ENCODE data around the gene TOP2A.
A peak's percentile ranks its signal among the peaks of the same experiment; 100 is the strongest.
"Not testable (repeated sequence)": the region's sequence is repeated elsewhere in the genome, so short reads cannot be mapped to it uniquely, and the experiment has no call there.

Gene TOP2A

DNA sequence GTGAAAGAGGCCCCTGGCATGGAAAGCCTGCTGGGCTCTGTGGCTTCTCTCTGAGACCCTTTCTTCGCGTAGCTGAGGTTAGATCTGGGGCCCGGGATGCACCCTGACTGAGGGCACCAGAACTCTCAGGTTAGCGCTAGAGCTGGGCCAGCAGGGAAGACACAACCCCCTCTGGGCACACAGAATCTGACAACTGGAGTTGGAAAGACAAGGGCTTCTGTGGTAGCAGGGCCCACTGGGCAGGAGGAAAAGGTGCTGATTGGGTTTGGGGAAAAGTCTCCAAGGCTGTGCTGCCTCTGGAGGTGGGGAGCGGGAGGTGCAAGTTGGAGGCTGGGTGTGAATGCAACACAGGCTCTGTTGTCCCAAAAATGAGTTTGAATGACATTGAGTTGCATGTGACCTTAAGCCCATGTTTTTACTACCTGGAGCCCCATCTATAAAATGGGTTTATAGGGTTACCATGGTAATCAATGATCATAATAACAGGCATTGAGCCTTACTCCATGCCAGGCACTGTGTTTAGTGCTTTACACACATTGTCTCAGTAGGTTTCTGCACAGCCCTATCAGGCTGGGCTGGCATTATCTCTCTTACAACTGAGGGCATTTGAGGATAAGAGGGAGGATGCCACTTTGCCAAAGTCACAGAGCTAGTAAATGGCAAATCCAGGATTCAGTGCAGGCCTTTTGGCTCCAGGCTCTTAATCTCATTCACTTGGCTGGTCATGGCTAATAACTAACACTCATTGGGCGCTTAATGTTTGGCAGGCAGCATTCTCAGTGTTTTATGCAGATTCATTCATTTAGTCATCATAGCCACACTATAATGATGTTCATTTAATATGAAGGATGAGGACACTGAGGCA lies 16.1 kb upstream of the TOP2A start:
- DNase-seq: peak in 1 of 10 donors; percentile 82
- intact Hi-C loops (cut with DNase I): no loop called here

DNA sequence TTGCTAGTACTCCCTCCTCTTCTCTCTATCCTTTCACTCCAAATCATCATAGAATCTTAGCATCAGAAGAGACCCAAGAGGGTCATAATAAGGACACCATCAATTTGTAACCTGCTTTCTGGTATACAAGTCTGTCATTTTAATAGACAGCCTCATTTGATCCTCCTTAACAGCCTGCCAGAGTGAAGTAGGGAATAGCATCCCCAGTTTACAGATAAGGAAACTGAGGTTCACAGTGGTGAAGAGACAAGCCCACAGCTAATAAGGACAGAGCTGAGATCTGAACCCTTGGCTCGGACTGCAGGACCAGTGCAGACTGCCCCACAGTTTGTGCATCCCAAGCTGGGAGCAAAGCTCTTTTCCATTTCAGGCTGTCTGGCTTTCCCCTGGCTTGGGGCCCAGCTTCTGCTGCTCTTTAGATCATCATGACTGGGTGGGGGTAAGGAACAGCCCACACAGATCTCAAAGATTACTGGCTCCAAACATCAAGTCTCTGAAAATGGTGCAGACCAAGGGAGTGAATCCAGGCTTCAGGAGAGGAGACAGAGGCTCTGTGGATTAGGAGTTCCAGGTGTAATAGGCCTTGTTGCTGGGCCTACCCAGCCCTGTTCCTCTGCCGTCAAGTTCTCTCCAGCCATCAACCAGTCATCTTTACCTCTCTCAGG lies 15.3 kb upstream of the TOP2A start:
- intact Hi-C loops (cut with DNase I): no loop called here
- DNase-seq: peak in 1 of 10 donors; percentile 77

DNA sequence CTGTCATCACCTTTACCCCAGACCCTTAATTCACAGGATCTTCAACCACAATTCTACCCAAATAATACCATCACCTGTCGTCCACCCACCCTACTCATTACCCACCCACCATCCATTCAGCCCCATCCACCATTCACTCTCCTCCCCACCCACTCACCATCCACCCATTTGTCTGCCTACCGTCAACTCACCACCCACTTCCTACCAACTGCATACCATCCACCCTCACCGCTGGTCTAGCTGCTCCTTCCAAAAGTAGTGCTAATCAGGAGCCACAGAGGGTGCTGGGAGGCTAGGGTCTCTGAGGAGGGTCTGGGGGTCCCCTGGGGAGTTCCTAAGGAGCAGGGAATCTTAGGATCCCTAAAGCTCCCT lies 13.5 kb upstream of the TOP2A start:
- intact Hi-C loops (cut with DNase I): no loop called here
- no peak for DNase-seq

DNA sequence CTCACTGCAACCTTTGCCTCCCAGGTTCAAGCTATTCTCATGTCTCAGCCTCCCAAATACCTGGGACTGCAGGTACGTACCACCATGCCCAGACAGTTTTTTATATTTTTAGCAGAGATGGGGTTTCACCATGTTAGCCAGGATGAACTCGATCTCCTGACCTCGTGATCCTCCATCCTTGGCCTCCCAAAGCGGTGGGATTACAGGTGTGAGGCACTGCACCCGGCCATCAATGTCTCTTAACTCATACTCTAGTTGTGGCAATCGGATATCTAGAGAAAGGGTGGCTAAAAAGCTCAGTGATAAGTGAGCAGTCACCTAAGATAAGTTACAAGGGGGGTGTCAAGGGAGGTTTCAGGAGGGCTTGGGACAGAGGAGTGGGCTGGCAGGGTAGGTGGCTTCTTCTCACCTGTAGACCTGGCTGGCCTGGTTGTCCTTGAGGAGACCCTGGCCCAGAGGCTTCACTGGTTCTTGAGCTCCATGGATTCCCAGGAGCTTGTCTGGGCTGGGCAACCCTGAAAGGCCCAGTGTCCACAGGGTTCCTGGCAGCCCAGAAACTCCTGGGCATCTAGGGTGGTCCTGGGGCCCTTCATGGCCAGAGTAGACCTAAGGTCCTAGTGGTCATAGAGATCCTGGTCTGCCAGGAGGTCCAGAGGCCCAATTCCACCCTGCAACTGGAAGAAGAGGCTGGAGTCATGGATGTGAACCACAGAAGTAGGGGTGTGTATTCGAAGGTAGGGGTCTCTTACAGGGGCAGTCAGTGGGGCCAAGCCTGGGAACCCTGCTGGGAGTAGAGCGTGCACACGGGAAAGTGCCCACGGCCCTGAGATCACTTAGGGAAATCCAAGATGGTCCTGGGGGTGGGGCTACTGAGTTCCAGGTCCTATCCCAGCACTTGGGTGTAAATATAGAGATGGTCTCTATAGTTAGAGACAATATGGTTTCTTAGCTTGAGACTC lies 12.9 kb upstream of the TOP2A start:
- intact Hi-C loops (cut with DNase I): no loop called here
- peak in 1 of 10 donors; percentile 43 for DNase-seq

DNA sequence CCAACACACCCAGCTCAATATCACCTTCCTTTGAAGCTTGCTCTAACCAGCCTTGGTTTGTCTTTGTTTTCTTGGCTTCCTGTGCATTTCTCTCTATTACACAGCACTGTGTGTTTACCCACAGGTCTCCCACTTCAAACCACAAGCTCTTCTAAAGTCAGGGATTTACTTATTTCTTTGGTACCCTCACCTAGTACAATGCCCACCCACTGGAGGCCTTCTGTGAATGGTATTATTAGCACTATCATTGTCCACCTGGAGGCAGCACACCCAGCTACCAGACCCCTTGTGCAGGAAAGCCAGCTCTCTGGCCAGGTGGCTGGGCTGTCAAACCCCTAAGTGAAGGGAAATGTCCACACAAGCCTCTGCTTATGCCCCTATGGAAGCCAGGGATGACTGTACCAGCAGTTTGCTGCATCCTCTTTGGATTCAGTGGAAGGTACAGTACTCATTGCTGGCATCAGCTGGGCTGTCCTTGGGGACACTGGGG lies 9.4 kb upstream of the TOP2A start:
- intact Hi-C loops (cut with DNase I): no loop called here
- no peak for DNase-seq

DNA sequence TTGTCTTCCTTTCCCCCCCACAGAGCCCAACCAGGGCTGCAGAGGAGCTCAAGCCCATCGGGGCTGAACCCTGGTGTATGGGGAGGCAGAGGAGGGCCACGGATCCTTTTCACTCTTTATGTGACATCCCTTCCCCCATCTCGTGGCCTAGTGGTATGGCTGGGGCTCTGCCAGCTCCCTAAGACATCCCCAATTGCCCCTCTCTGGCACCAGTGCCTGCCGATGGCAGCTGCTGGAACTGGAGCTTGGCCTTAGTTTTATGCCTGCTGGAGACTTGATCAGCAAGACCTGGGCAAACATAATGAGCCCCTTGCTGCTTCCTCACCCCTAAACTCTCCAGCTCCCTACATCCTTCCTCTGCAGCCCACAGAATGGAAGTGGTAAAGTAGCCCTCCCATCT lies 8.0 kb upstream of the TOP2A start:
- intact Hi-C loops (cut with DNase I): no loop called here
- DNase-seq: peak in 1 of 10 donors; percentile 61

DNA sequence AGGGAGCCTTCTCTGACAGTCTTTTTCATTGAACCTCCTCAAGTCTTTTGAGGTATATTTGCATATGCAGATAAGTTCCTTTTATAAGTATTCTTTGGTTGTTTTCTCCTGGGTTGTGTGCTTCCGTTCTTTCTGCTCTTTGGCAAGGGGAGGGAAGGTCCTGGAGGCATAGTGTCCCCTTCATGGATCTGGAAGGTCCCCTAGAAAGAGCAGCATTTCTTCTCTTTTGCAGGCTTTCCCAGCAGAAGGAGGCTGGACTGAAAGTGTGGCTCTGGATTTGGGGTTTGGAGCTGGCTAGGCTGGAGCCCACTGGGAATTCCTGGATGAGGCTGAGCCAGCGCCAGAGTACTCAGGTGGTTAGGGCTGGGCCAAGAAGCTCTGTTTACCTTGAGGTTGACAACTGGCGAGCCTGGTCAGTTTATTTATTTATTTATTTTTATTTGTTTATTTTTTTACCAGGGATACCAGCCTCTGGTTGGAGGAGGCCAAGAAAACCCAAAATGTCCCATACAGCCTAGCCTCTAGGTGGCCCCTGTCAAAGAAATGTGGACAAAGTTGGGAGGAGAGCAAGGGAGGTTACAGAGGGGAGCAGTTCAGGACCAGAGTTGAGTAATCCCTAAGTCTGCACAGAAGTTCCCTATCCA lies 5.4 kb upstream of the TOP2A start:
- intact Hi-C loops (cut with DNase I): no loop called here
- peak in 1 of 10 donors; percentile 43 for DNase-seq

DNA sequence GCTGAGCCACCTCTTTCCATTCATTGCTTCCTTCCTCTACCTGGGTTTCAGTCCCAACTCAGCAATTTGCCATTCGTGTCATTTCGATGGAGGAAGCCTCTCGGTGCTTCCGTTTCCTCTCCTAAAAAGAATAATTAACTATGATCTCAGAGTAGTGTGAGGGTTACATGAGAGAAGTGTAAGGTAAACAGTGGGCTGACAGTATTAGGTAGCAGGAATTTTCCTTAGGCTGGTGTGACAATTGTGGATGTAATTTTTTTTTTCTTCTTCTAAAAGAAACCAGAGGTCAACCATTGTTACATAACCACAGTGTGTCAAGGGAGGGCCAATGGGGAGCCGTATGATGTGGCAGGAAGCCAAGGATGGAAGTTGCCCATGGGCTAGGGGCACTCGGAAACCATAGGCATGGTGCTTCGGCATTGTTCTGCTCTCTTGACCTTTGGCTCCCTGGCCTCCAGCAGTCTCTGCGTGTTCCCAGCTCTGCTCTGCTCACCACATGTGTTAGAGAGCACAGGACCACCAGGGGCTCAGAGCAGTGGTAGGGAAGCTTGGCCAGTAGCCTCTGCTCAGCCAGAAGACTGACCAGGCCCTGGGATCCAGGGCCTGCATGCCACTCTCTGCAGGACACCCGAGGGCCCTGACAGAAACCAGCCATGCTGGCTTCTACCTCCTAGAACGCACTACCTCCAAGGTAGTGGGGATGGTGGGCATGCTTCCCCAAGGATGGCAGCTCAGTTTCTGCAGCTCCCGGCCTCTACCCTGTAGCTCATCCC lies 2.0 kb upstream of the TOP2A start:
- intact Hi-C loops (cut with DNase I): loop anchor here (10.0 kb wide), 1 partner anchor 115 kb away; the partner anchor contains the start of gene RARA
- DNase-seq: peak in 1 of 10 donors; percentile 32

DNA sequence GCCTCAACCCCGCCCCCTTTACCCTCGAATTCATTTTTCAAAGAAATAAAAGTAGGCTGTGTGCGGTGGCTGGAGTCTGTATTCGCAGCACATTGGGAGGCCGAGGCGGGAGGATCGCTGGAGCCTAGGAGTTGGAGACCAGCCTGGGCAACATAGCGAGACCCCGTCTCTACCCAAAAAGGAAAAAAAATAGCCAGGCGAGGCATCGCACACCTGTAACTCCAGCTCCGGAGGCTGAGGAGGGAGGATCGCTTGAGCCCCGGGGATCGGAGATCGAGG lies 671 bp upstream of the TOP2A start:
- intact Hi-C loops (cut with DNase I): loop anchor here (10.0 kb wide), 1 partner anchor 114 kb away; the partner anchor contains the start of gene RARA
- DNase-seq: peak in 3 of 10 donors; percentile 15 to 82 (median 80)

DNA sequence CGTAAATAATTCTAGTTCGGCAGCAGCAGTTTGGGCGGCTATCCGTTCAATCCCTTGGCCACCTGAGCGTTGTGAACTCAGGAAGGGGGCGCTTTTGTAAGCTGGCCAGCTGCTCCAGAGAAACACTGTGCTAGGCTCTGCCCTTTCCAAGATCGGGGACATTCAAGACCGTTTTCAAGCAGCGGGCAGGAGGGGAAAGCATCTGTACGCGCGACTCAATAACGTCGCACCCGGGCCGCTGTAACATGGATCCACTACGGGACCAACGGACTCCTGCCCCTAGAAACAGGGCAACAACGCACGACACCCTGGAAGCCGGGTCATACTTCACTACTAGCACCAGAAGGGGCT lies 463 bp downstream of the TOP2A start:
- DNase-seq: no peak
- intact Hi-C loops (cut with DNase I): loop anchor here (10.0 kb wide), 1 partner anchor 112 kb away; the partner anchor contains the start of gene RARA

DNA sequence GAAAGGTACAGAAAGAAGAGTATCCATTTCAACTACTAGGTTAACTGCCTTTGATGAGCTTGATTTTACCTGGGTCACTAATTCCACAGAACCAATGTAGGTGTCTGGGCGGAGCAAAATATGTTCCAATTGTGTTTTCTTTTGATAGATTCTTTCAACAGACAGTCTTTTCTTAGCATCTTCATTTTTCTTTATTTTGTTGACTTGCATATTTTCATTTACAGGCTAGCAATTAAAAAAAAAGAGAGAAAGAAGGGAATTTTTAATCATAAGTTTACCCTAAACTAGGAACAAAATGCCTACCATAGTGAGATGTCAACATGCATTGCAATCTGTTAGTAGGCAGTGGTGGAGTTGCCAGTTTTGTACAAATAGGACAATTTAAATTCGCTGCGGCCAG lies 1.0 kb downstream of the TOP2A start:
- no peak for DNase-seq
- intact Hi-C loops (cut with DNase I): loop anchor here (10.0 kb wide), 1 partner anchor 112 kb away; the partner anchor contains the start of gene RARA

DNA sequence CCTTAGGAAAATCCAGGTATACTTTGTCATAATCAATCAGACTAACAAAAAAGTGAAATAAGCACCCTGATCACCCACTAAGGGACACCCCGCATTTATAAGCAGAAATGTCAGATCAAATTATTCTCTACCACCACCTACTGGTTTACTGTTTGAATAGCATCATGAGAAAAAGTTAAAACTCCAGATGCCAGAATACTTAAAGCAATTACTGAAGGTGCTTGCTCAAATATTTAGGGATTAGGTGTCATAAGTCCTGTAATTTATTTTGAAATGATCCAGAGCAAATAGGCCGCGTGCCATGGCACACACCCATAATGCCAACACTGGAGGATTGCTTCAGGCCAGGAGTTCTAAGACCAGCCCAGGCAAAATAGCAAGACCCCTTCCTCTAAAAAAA lies 2.3 kb downstream of the TOP2A start:
- DNase-seq: no peak
- intact Hi-C loops (cut with DNase I): loop anchor here (2.0 to 10.0 kb wide), 2 partner anchors 57 to 111 kb away; partner anchors contain the start of gene RARA

DNA sequence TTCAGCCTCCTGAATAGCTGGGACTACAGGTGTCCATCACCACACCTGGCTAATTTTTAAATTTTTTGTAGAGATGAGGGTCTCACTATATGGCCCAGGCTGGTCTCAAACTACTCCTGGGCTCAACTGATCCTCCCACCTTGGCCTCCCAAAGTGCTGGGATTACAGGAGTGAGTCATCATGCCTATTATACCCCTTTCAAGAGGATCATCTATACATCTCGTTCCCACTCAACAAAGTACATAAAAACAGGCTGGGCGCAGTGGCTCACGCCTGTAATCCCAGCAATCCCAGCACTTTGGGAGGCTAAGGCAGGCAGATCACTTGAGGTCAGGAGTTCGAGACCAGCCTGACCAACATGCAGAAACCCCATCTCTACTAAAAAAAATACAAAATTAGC lies 3.4 kb downstream of the TOP2A start:
- DNase-seq: peak in 1 of 10 donors; percentile 48
- intact Hi-C loops (cut with DNase I): loop anchor here (2.0 to 10.0 kb wide), 2 partner anchors 56 to 110 kb away; partner anchors contain the start of gene RARA

DNA sequence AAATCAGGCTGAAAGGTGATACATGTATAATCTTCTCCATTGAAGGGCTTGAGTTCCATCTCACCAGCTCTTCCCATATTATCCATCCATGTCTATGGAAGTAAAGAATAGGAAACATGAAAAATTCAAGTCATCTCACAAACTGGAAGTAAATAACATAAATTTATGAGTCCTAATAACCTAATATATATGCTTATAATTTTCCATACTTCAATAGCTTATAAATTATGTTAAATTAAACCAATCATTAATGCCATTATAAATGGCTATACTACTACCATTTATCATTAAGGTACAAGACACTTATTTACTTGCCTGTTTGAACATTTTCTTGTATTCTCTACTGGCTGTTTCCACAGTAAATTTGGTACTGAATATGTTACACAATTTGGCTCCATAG lies 4.8 kb downstream of the TOP2A start:
- intact Hi-C loops (cut with DNase I): loop anchor here (10.0 kb wide), 1 partner anchor 108 kb away; the partner anchor contains the start of gene RARA

DNA sequence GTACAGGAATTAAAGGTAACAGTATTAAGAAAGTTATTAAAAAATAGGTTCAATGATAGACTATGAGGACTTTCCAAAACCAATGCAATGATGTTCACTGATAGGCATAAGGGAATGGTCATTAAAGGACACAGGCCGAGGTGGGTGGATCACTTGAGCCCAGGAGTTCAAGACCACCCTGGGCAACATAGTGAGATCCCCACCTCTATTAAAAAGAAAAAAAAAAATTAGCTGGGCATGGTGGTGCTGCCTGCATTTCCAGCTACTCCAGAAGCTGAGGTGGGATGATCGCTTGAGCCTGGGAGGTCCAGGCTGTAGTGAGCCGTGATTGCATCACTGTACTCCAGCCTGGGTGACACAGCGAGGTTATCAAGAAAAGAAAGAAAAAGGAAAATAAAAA lies 5.9 kb downstream of the TOP2A start:
- DNase-seq: no peak
- intact Hi-C loops (cut with DNase I): loop anchor here (10.0 kb wide), 1 partner anchor 107 kb away; the partner anchor contains the start of gene RARA

More for the DNA sequence above, 4.8 kb downstream of the TOP2A start:
- no peak for DNase-seq

DNA sequence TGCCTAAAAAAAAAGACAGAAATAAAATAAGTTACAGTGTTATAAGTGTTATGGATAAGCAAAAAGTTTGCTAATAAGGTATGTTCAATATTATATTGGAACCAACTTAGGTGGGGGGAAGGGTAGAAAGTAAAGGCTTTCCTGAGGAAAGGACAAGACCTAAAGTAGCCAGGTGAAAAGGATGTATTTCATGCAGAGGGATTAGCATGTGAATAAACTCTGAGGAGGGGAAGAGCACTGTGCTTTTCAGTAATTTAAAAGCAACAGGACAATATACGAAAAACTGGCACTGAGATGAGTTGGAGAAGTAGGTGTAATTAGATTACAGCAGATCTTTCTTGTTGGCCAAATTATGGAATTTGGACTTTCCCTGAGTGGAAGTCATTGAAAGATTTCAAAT lies 7.6 kb downstream of the TOP2A start:
- intact Hi-C loops (cut with DNase I): loop anchor here (10.0 kb wide), 1 partner anchor 105 kb away; the partner anchor contains the start of gene RARA
- no peak for DNase-seq

DNA sequence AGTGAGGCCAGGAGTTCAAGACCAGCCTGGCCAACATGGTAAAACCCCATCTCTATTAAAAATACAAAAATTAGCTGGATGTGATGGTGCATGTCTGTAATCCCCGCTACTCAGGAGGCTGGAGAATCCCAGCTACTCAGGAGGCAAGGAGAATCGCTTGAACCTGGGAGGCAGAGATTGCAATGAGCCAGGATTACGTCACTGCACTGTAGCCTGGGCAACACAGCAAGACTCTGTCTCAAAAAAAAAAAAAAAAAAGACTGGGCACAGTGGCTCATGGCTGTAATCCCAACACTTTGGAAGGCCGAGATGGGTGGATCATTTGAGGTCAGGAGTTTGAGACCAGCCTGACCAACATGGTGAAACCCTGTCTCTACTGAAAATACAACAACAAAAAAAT lies 8.2 kb downstream of the TOP2A start:
- DNase-seq; intact Hi-C loops (cut with DNase I): not testable (repeated sequence)

DNA sequence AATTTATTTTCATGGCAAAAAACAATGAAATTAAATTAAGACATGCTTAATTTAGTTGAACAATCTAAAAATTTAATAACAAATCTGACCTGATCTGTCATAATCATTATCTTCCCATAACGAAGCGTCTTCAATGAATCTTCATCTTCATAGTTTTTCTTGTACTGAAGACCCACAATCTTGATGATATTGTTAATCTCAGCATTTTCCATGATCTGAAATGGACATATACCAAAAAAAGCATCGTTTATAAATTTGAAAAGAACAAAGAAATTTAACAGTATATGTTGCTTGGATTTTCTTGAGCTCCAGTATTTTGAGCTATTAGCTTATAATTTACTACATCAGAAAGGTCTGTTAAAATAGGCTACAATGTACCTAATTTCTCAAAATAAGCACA lies 10.2 kb downstream of the TOP2A start:
- DNase-seq: no peak
- intact Hi-C loops (cut with DNase I): no loop called here

DNA sequence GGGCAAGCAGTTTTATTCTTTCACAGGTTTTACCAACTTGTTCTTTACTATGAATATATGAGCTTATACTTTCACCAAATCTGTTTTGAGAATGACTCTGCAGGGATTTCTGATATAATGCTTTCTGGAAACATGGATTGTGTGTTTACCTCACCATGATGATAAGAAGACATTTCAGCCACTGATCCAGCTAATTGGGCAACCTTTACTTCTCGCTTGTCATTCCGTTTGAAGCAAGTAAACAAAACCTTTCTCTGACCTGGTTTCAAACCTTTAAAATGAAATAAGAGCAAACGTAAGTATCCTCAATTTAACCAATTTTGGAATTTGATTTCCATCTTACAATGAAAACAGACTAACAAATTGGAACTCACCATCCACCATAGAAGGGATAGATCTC lies 13.7 kb downstream of the TOP2A start:
- intact Hi-C loops (cut with DNase I): no loop called here

More for the DNA sequence above, 13.7 kb downstream of the TOP2A start:
- DNase-seq: no peak
